A673 (cell line): ENCODE measurements around the gene DDX31. TPM values are rescaled to one million over a fixed set of nuclear protein-coding genes. Genes with fewer than 3 reads are reported as not detected.

Experiments used
- BruUV-seq: library from RNA; stranded (reverse); fragments of 400-500 nt; replicated peaks from 2 replicates; lab custom pipeline; 2021; lab: Mats Ljungman, UMichigan
- CTCF ChIA-PET: fragments of 300-600 bp; sonication (Branson Sonifier 250); formaldehyde crosslinking; loops from one replicate; lab custom pipeline; 2022; ENCODE audit warnings: antibody characterized with exemption; lab: Charles Lee
- POLR2A ChIA-PET: fragments of 300-600 bp; sonication (Branson Sonifier 250); formaldehyde crosslinking; loops from one replicate; lab custom pipeline; 2022; ENCODE audit warnings: antibody characterized with exemption; ENCODE audit not compliant: low non-redundant PET; lab: Charles Lee
- DNase-seq: peaks from one replicate; pipeline ENCODE4 v3.0.0-alpha.2; 2015; ENCODE audit warnings: low spot score
- H3K27ac ChIP-seq: fragments of 200-600 bp; sonication (generic); 2 replicates; pipeline ENCODE4 v1.5.1; 2016; ENCODE audit warnings: mixed run types, low read depth, mild to moderate bottlenecking, mixed read lengths, antibody characterized with exemption, low read length; ENCODE audit not compliant: poor library complexity, severe bottlenecking
- H3K27me3 ChIP-seq: fragments of 200-600 bp; sonication (generic); replicated peaks from 2 replicates; pipeline ENCODE4 v1.6.1; 2017; ENCODE audit warnings: mixed run types, low read depth, mild to moderate bottlenecking, mixed read lengths, antibody characterized with exemption, low read length; ENCODE audit not compliant: insufficient read depth, poor library complexity
- H3K36me3 ChIP-seq: fragments of 200-600 bp; sonication (generic); 2 replicates; pipeline ENCODE4 v1.6.1; 2016; ENCODE audit warnings: mixed run types, mild to moderate bottlenecking, mixed read lengths, antibody characterized with exemption, low read length; ENCODE audit not compliant: insufficient read depth, poor library complexity, severe bottlenecking
- H3K4me1 ChIP-seq: fragments of 200-600 bp; sonication (generic); 2 replicates; pipeline ENCODE4 v1.6.1; 2017; ENCODE audit warnings: mixed run types, mild to moderate bottlenecking, mixed read lengths, antibody characterized with exemption, low read length; ENCODE audit not compliant: insufficient read depth, poor library complexity, severe bottlenecking
- H3K4me3 ChIP-seq: fragments of 200-600 bp; sonication (generic); 2 replicates; pipeline ENCODE4 v1.5.1; 2016; ENCODE audit warnings: low read depth, mixed run types, mild to moderate bottlenecking, mixed read lengths, low read length; ENCODE audit not compliant: poor library complexity, severe bottlenecking
- H3K9me3 ChIP-seq: fragments of 200-600 bp; sonication (generic); 2 replicates; pipeline ENCODE4 v1.6.1; 2016; ENCODE audit warnings: mixed run types, low read depth, mild to moderate bottlenecking, mixed read lengths, antibody characterized with exemption, low read length; ENCODE audit not compliant: poor library complexity, severe bottlenecking
- EZH2 ChIP-seq: fragments of 200-600 bp; sonication (generic); IDR thresholded peaks from 2 replicates; pipeline ENCODE4 v1.6.1; 2017; ENCODE audit warnings: borderline replicate concordance, low read depth, mild to moderate bottlenecking, mixed read lengths, antibody characterized with exemption, low read length; ENCODE audit not compliant: poor library complexity, severe bottlenecking
- intact Hi-C: fragments of 100-400 bp; cut with micrococcal nuclease; formaldehyde crosslinking; loops from one replicate; pipeline ENCODE4 v1.10.0; 2022; ENCODE audit not compliant: unreplicated experiment
- total RNA-seq: library from RNA; stranded (reverse); gene quantifications from 2 replicates; pipeline ENCODE4 v1.2.3, GENCODE V29; 2021
- TF ChIP-seq, protein P1 (sequence below): fragments of 300-800, 200-600 bp; sonication (generic); conservative IDR thresholded peaks from 2 replicates; pipeline ENCODE4 v1.5.1; 2017; ENCODE audit warnings: low read depth, mild to moderate bottlenecking, antibody characterized with exemption, low read length, moderate library complexity, mixed read lengths

The DDX31 gene
- total RNA-seq, 1 experiment from 2014 or later, result 34.2 TPM

GRCh38 chr9:132583584-132584304 is 86.0 kb downstream of the DDX31 start:
- Histone ChIP-seq H3K27ac (no peak overlapping the region), H3K9me3 (no peaks in the 10 kb centered on the region), H3K4me3 (no peak overlapping the region), H3K4me1 (peaks cover 4% of the 10 kb centered on the region), H3K27me3 (peaks cover 100% of the 10 kb centered on the region), H3K36me3 (no peaks in the 10 kb centered on the region)
- TF ChIP-seq, protein P1, sequence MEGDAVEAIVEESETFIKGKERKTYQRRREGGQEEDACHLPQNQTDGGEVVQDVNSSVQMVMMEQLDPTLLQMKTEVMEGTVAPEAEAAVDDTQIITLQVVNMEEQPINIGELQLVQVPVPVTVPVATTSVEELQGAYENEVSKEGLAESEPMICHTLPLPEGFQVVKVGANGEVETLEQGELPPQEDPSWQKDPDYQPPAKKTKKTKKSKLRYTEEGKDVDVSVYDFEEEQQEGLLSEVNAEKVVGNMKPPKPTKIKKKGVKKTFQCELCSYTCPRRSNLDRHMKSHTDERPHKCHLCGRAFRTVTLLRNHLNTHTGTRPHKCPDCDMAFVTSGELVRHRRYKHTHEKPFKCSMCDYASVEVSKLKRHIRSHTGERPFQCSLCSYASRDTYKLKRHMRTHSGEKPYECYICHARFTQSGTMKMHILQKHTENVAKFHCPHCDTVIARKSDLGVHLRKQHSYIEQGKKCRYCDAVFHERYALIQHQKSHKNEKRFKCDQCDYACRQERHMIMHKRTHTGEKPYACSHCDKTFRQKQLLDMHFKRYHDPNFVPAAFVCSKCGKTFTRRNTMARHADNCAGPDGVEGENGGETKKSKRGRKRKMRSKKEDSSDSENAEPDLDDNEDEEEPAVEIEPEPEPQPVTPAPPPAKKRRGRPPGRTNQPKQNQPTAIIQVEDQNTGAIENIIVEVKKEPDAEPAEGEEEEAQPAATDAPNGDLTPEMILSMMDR, result no peak
- no peak for TF ChIP-seq EZH2
- CTCF ChIA-PET, result no interaction called here
- intact Hi-C loops, result no loop called here
- no TSS peak for BruUV-seq
- no peak for DNase-seq
- POLR2A ChIA-PET, result no interaction called here

- intact Hi-C loops, result no loop called here
- DNase-seq, result no peak
- POLR2A ChIA-PET, result no interaction called here
- Histone ChIP-seq H3K9me3 (no peaks in the 10 kb centered on the region), H3K27ac (no peak overlapping the region), H3K27me3 (peaks cover 100% of the 10 kb centered on the region), H3K4me3 (no peak overlapping the region), H3K4me1 (peaks cover 4% of the 10 kb centered on the region), H3K36me3 (no peaks in the 10 kb centered on the region)
- CTCF ChIA-PET, result no interaction called here
- TF ChIP-seq, protein P1, result no peak
- TF ChIP-seq EZH2, result peak; percentile 78
- no TSS peak for BruUV-seq
Measured at GRCh38 chr9:132582786-132583583, 86.8 kb downstream of the DDX31 start.

DNA sequence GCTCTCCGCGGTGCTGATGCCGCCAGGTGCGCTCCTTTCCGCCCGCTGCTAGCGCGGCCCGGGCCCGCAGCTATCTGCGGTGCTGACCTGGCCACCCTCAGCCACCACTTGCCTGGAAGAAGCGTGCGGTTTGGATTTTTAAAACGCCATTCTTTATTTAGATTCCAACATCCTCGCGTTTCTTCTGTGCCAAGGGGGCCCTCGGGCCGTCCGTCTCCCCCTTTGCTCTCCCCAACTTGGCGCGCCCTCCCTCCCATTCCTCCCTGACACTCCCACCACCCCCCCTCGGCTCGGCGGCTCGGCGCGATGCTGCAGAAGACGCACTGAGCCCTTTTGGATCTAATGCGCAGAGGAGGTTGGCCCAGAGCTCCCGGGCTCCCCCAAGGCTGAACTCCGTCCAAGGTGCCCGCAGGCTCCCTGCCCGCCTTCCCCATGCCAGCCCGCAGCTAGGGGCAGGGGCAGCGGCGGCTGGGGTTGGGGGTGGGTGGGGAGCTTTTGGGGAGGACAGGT is 87.5 kb downstream of the DDX31 start, which contains the start of gene BARHL1:
TSS of gene BARHL1 (plus strand) at position 331 of the 510 bp plus-strand sequence. CDS start 192 bp downstream, outside the sequence.
- ChIA-PET CTCF (no interaction called here), POLR2A (no interaction called here)
- H3K27me3 ChIP-seq, result peaks cover 100% of the 10 kb centered on the region
- TF ChIP-seq, protein P1, result no peak
- peak; percentile 7 for TF ChIP-seq EZH2
- BruUV-seq, result no TSS peak
- H3K27ac ChIP-seq, result no peak within 1 kb of the TSS
- intact Hi-C loops, result no loop called here
- no peaks in the 10 kb centered on the region for H3K36me3 ChIP-seq
- peaks cover 4% of the 10 kb centered on the region for H3K4me1 ChIP-seq
- no peak for DNase-seq
- no peaks in the 10 kb centered on the region for H3K9me3 ChIP-seq
- H3K4me3 ChIP-seq, result peak within 1 kb of the TSS; percentile 25
